BJ (cell line): Measurements from ENCODE around the gene YJEFN3. TPM values are rescaled to one million over a fixed set of nuclear protein-coding genes. Genes with fewer than 3 reads are reported as not detected.

Source experiments
- CTCF ChIA-PET: fragments of 350-600 bp; formaldehyde crosslinking; extraction: SDS; loops from one replicate; lab custom pipeline; 2021; ENCODE audit warnings: antibody characterized with exemption, inconsistent platforms; lab: Yijun Ruan, JAX
- POLR2A ChIA-PET: fragments of 300-600 bp; sonication (Branson Sonifier 250); formaldehyde crosslinking; extraction: SDS; loops from one replicate; lab custom pipeline; 2021; ENCODE audit warnings: antibody characterized with exemption; lab: Charles Lee
- DNase-seq: peaks from one replicate; pipeline ENCODE4 v3.0.0-alpha.2; 2011; ENCODE audit warnings: low read depth
- H3K27me3 ChIP-seq: 2 replicates; pipeline ENCODE4 v1.6.0; 2011; ENCODE audit warnings: low read length; ENCODE audit not compliant: control insufficient read depth, insufficient read depth
- H3K36me3 ChIP-seq: 2 replicates; pipeline ENCODE4 v1.5.1; 2011; ENCODE audit warnings: low read length; ENCODE audit not compliant: control insufficient read depth, insufficient read depth
- H3K4me3 ChIP-seq: 2 replicates; pipeline ENCODE4 v1.5.1; 2011; ENCODE audit warnings: low read depth, mild to moderate bottlenecking, control low read depth, low read length
- CTCF ChIP-seq: IDR thresholded peaks from 2 replicates; pipeline ENCODE4 v1.5.1; 2011; ENCODE audit warnings: low read depth, mild to moderate bottlenecking, control low read depth, inconsistent platforms, low read length, moderate library complexity; ENCODE audit not compliant: insufficient read depth
- polyA plus RNA-seq: library from polyadenylated mRNA; depleted of rRNA; stranded (reverse); fragments of >200 nt; gene quantifications from 2 replicates; pipeline ENCODE4 v1.2.3, GENCODE V29; 2011

The YJEFN3 gene
- polyA plus RNA-seq, 1 experiment: 1.1 TPM

- H3K4me3 ChIP-seq: no peak overlapping the region
- DNase-seq: no peak
- ChIA-PET CTCF (interaction anchor here (1.8 to 1.9 kb wide), 2 partner anchors 15 to 105 kb away, joined by 4 to 14 read pairs; no protein-coding TSS in a partner anchor), POLR2A (no interaction called here)
- no peak for TF ChIP-seq CTCF
- H3K27me3 ChIP-seq: peaks cover 3% of the 10 kb centered on the region
- no peaks in the 10 kb centered on the region for H3K36me3 ChIP-seq
These were observed 10.1 kb downstream of the YJEFN3 start for GRCh38 chr19:19538785-19539166.

- peaks cover 3% of the 10 kb centered on the region for H3K27me3 ChIP-seq
- H3K36me3 ChIP-seq: no peaks in the 10 kb centered on the region
- no peak for DNase-seq
- POLR2A ChIA-PET: no interaction called here
- CTCF ChIA-PET: interaction anchor here (1.0 to 1.9 kb wide), 3 partner anchors 14 to 105 kb away, joined by 3 to 14 read pairs (median 4); no protein-coding TSS in a partner anchor
- H3K4me3 ChIP-seq: no peak overlapping the region
- no peak for TF ChIP-seq CTCF
These were observed 11.0 kb downstream of the YJEFN3 start for GRCh38 chr19:19539698-19540063.

GRCh38 chr19:19540064-19540714, 11.5 kb downstream of the YJEFN3 start:
- ChIA-PET CTCF (interaction anchor here (1.0 to 1.9 kb wide), 4 partner anchors 8 to 104 kb away, joined by 3 to 8 read pairs (median 5); partner anchors contain the start of gene GMIP), POLR2A (no interaction called here)
- peaks cover 3% of the 10 kb centered on the region for H3K27me3 ChIP-seq
- DNase-seq: no peak
- TF ChIP-seq CTCF: no peak
- H3K4me3 ChIP-seq: no peak overlapping the region
- H3K36me3 ChIP-seq: no peaks in the 10 kb centered on the region

- Histone ChIP-seq H3K27me3 (peaks cover 3% of the 10 kb centered on the region), H3K36me3 (no peaks in the 10 kb centered on the region), H3K4me3 (peak overlapping the region; percentile 19)
- ChIA-PET CTCF (interaction anchor here (0.9 to 1.6 kb wide), 4 partner anchors 9 to 103 kb away, joined by 3 to 8 read pairs (median 6); partner anchors contain the start of gene GMIP), POLR2A (no interaction called here)
- no peak for TF ChIP-seq CTCF
- no peak for DNase-seq
These were observed 12.2 kb downstream of the YJEFN3 start for GRCh38 chr19:19540715-19541515.

GRCh38 chr19:19541616-19542015, 12.9 kb downstream of the YJEFN3 start:
- no peak overlapping the region for H3K4me3 ChIP-seq
- ChIA-PET POLR2A (no interaction called here), CTCF (interaction anchor here (0.9 to 1.6 kb wide), 3 partner anchors 9 to 102 kb away, joined by 5 to 8 read pairs (median 6); partner anchors contain the start of gene GMIP)
- no peak for DNase-seq
- no peak for TF ChIP-seq CTCF
- H3K27me3 ChIP-seq: peaks cover 3% of the 10 kb centered on the region
- H3K36me3 ChIP-seq: no peaks in the 10 kb centered on the region
